HepG2 (cell line): ENCODE measurements around the gene LIMS2. TPM values are rescaled to one million over a fixed set of nuclear protein-coding genes. Genes with fewer than 3 reads are reported as not detected.

Experiments used
- ATAC-seq: fragments of 200-7000 bp; cut with Tn5 transposase; 3 replicates; pipeline ENCODE4 v1.9.1; 2020; ENCODE audit warnings: mild to moderate bottlenecking, moderate library complexity
- BruUV-seq: library from RNA; stranded (reverse); fragments of 400-500 nt; replicated peaks from 2 replicates; lab custom pipeline; 2021; lab: Mats Ljungman, UMichigan
- CTCF ChIA-PET: fragments of 300-600 bp; formaldehyde crosslinking; extraction: SDS; loops from one replicate; lab custom pipeline; 2021; ENCODE audit warnings: low total read pairs, inconsistent platforms, low intra/inter-chr PET ratio; lab: Yijun Ruan, JAX
- POLR2A ChIA-PET: fragments of 350-600 bp; sonication (Branson Sonifier 250); formaldehyde crosslinking; loops from one replicate; lab custom pipeline; 2020; ENCODE audit warnings: antibody characterized with exemption, inconsistent platforms; lab: Yijun Ruan, JAX
- DNase-seq: peaks from one replicate; pipeline ENCODE4 v3.0.0-alpha.2; 2015; ENCODE audit warnings: low spot score
- FAIRE-seq: peaks from 3 replicates; lab custom pipeline; 2011; peaks lifted over from hg19 to GRCh38; lab: Jason Lieb, UNC
- H2AFZ ChIP-seq: one replicate; pipeline ENCODE4 v1.6.1; 2011; ENCODE audit warnings: low read length, inconsistent platforms
- H3K27ac ChIP-seq: fragments of 300-600 bp; 3 replicates; pipeline ENCODE4 v1.8.0; 2011; ENCODE audit warnings: mixed run types, mild to moderate bottlenecking, mixed read lengths, low read length, inconsistent platforms; ENCODE audit not compliant: insufficient read depth; ENCODE audit errors: extremely low read length
- H3K27me3 ChIP-seq, 2 experiments: fragments of 200-600 bp in 1 of 2; 2 replicates in 1 of 2; 3 replicates in 1 of 2; pipeline versions ENCODE4 v1.6.0 to v1.8.0; 2011; ENCODE audit warnings: low read length in 2 of 2, mild to moderate bottlenecking in 2 of 2, moderate library complexity in 2 of 2, inconsistent platforms in 1 of 2; ENCODE audit not compliant: insufficient read depth in 2 of 2, control insufficient read depth in 1 of 2
- H3K36me3 ChIP-seq, 2 experiments: fragments of 200-600 bp in 1 of 2; replicated peaks in 1 of 2; 2 replicates in 1 of 2; 3 replicates in 1 of 2; pipeline versions ENCODE4 v1.5.1 to v1.8.0; 2011; ENCODE audit warnings: low read length in 2 of 2, inconsistent platforms in 1 of 2; ENCODE audit not compliant: insufficient read depth in 2 of 2, control insufficient read depth in 1 of 2
- H3K4me1 ChIP-seq: 2 replicates; pipeline ENCODE4 v1.5.1; 2012; ENCODE audit warnings: low read length, inconsistent platforms; ENCODE audit not compliant: insufficient read depth
- H3K4me2 ChIP-seq: 2 replicates; pipeline ENCODE4 v1.6.0; 2011; ENCODE audit warnings: low read depth, low read length, inconsistent platforms
- H3K4me3 ChIP-seq, 3 experiments: fragments of 200-600 bp in 1 of 3; sonication (generic), shearing (Covaris generic) in 1 of 3; replicated peaks in 1 of 3; 2 replicates each; pipeline ENCODE4 v1.5.1; 2011 to 2016; ENCODE audit warnings: low read length in 3 of 3, inconsistent platforms in 2 of 3, low read depth in 2 of 3, mild to moderate bottlenecking in 2 of 3, control low read depth in 1 of 3, mixed read lengths in 1 of 3; ENCODE audit not compliant: insufficient read depth in 1 of 3
- H3K79me2 ChIP-seq: one replicate; pipeline ENCODE4 v1.6.1; 2011; ENCODE audit warnings: low read length, inconsistent platforms; ENCODE audit not compliant: insufficient read depth
- H3K9ac ChIP-seq: 2 replicates; pipeline ENCODE4 v1.6.0; 2011; ENCODE audit warnings: mild to moderate bottlenecking, low read depth, low read length, inconsistent platforms; ENCODE audit not compliant: insufficient read depth
- H3K9me3 ChIP-seq: 2 replicates; pipeline ENCODE4 v1.5.1; 2012; ENCODE audit warnings: mild to moderate bottlenecking, low read length
- H4K20me1 ChIP-seq: 2 replicates; pipeline ENCODE4 v1.6.0; 2011; ENCODE audit warnings: inconsistent platforms, mild to moderate bottlenecking, low read length, moderate library complexity; ENCODE audit not compliant: insufficient read depth
- MEF2D ChIP-seq: sonication (generic); formaldehyde crosslinking; IDR thresholded peaks from 2 replicates; pipeline ENCODE4 v1.5.1; 2020; ENCODE audit warnings: mild to moderate bottlenecking, missing genetic modification reagents
- SIN3A ChIP-seq: IDR thresholded peaks from 2 replicates; pipeline ENCODE4 v1.6.1; 2011; ENCODE audit warnings: low read depth, mild to moderate bottlenecking, control low read depth, low read length, borderline replicate concordance
- SP140L ChIP-seq: sonication (generic); formaldehyde crosslinking; IDR thresholded peaks from 2 replicates; pipeline ENCODE4 v1.4.0; 2020; ENCODE audit warnings: missing genetic modification reagents, borderline replicate concordance
- TOPORS ChIP-seq: sonication (generic); formaldehyde crosslinking; IDR thresholded peaks from 2 replicates; pipeline ENCODE4 v1.8.0; 2023; ENCODE audit warnings: mild to moderate bottlenecking, missing genetic modification reagents
- ZNF850 ChIP-seq: sonication (generic); formaldehyde crosslinking; conservative IDR thresholded peaks from 2 replicates; pipeline ENCODE4 v1.9.0; 2021; ENCODE audit warnings: mild to moderate bottlenecking, missing genetic modification reagents
- WGBS: methylation state at CpG from one replicate; pipeline ENCODE4 v1.1.6; 2017; ENCODE audit warnings: low lambda C conversion rate; 5-methylcytosine and 5-hydroxymethylcytosine counted together
- in situ Hi-C: cut with HindIII; loops from 2 replicates; pipeline ENCODE4 v1.10.0; 2017; ENCODE audit warnings: low pct_unique_long_range_greater_than_20kb; ENCODE audit not compliant: extremely low pct_ligation_motif_present
- intact Hi-C: fragments of 100-400 bp; cut with micrococcal nuclease; formaldehyde crosslinking; loops from one replicate; pipeline ENCODE4 v1.10.0; 2022; ENCODE audit not compliant: unreplicated experiment
- polyA plus RNA-seq, 8 experiments: library from polyadenylated mRNA; depleted of rRNA in 3 of 8; stranded (reverse) in 7 of 8; unstranded in 1 of 8; fragments of >200 nt; fragmentation: Illumina TruSeq in 4 of 8; extraction: Trizol in 4 of 8; gene quantifications; 2 replicates each; pipeline versions ENCODE4 v1.2.1 to v1.2.3, GENCODE V29; 2011 to 2016; ENCODE audit warnings: low read depth in 4 of 8, missing spikeins in 1 of 8, mixed read lengths in 1 of 8; ENCODE audit not compliant: insufficient read depth in 1 of 8
- total RNA-seq, 5 experiments: library from RNA; depleted of rRNA; stranded (reverse); fragments of >200 nt; fragmentation: Illumina TruSeq; extraction: Trizol; gene quantifications; 2 replicates each; pipeline ENCODE4 v1.2.3, GENCODE V29; 2016; ENCODE audit warnings: low read depth in 1 of 5
- TF ChIP-seq, protein P1 (sequence below): sonication (generic); formaldehyde crosslinking; IDR thresholded peaks from 2 replicates; pipeline ENCODE4 v1.4.0; 2020; ENCODE audit warnings: mild to moderate bottlenecking, missing genetic modification reagents
- TF ChIP-seq, protein P2 (sequence below): sonication (generic); formaldehyde crosslinking; IDR thresholded peaks from 2 replicates; pipeline ENCODE4 v1.5.1; 2020; ENCODE audit warnings: mild to moderate bottlenecking, missing genetic modification reagents, moderate library complexity

The LIMS2 gene
- total and polyA plus RNA-seq, 2 of the 13 experiments (the other 11 are each of a cell fraction or from before 2014, with no cell fraction given): 1.0 to 1.9 TPM

DNA sequence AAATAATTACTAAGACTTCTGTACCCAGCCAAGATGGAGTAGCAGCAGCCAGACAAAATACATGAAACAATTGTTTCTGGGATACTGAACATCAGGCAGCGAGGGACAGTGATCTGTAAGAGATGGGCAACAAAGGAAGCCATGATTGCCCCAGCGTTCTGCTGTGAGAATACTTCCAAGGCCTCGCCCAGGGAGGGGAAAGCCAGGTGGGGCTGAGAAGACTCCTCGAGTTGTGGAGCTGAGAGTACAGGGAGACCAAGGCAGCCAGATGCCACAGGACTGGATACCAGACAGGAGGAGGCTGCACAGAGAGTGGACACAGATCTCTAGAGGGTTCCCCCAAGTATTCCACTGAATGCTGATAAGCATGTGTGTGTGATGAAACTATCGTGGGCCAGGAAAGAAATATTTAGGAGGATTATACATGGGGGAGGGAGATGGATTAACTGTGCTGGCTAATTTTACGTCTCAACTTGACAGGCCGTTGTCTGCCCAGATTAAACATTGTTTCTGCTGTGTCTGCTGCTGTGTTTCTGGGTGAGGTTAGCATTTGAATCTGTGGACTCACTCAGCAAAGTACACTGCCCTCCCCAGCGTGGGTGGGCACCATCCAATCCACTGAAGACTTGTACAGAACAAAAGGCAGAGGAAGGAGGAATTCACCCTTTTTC, 10.2 kb upstream of the LIMS2 start (continued):
- TF ChIP-seq, protein P1, sequence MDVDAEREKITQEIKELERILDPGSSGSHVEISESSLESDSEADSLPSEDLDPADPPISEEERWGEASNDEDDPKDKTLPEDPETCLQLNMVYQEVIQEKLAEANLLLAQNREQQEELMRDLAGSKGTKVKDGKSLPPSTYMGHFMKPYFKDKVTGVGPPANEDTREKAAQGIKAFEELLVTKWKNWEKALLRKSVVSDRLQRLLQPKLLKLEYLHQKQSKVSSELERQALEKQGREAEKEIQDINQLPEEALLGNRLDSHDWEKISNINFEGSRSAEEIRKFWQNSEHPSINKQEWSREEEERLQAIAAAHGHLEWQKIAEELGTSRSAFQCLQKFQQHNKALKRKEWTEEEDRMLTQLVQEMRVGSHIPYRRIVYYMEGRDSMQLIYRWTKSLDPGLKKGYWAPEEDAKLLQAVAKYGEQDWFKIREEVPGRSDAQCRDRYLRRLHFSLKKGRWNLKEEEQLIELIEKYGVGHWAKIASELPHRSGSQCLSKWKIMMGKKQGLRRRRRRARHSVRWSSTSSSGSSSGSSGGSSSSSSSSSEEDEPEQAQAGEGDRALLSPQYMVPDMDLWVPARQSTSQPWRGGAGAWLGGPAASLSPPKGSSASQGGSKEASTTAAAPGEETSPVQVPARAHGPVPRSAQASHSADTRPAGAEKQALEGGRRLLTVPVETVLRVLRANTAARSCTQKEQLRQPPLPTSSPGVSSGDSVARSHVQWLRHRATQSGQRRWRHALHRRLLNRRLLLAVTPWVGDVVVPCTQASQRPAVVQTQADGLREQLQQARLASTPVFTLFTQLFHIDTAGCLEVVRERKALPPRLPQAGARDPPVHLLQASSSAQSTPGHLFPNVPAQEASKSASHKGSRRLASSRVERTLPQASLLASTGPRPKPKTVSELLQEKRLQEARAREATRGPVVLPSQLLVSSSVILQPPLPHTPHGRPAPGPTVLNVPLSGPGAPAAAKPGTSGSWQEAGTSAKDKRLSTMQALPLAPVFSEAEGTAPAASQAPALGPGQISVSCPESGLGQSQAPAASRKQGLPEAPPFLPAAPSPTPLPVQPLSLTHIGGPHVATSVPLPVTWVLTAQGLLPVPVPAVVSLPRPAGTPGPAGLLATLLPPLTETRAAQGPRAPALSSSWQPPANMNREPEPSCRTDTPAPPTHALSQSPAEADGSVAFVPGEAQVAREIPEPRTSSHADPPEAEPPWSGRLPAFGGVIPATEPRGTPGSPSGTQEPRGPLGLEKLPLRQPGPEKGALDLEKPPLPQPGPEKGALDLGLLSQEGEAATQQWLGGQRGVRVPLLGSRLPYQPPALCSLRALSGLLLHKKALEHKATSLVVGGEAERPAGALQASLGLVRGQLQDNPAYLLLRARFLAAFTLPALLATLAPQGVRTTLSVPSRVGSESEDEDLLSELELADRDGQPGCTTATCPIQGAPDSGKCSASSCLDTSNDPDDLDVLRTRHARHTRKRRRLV (CRISPR knock-in tag): no peak
- TF ChIP-seq SIN3A: no peak
- TF ChIP-seq SP140L (CRISPR knock-in tag): no peak
- no peak for TF ChIP-seq ZNF850 (CRISPR knock-in tag)
- no peak for TF ChIP-seq MEF2D (CRISPR knock-in tag)
- TF ChIP-seq, all 625 proteins: peak for 0

DNA sequence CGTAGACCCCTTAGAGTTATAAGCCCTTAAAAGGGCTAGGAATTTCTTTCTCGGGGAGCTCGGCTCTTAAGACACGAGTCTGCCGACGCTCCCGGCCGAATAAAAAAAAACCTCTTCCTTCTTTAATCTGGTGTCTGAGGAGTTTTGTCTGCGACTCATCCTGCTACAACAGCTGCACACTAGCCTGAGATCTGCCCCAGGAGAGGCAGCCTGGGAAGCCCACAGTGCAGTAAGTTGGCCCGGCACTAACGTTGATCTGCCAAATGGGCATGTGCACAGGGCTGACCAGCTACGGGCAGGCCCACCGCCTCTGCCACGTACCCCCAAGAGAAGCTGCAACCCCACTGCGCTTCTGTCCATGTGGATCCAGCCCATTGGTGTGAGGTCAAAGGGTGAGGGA, 8.4 kb upstream of the LIMS2 start:
- H3K36me3 ChIP-seq: no peaks in the 10 kb centered on the region
- H3K9ac ChIP-seq: no peak overlapping the region
- H3K4me3 ChIP-seq: no peak overlapping the region
- no peak for ATAC-seq
- 73% methylated on average over 12 of the region's 15 CpGs for WGBS
- H3K27me3 ChIP-seq: peaks cover 3 to 49% of the 10 kb centered on the region in 2 experiments
- H3K9me3 ChIP-seq: peaks cover 5% of the 10 kb centered on the region
- no peak overlapping the region for H3K4me2 ChIP-seq
- intact Hi-C loops: no loop called here
- ChIA-PET CTCF (no interaction called here), POLR2A (interaction anchor here (0.7 kb wide), 1 partner anchor 9 kb away, joined by 3 read pairs; no protein-coding TSS in a partner anchor)
- H3K27ac ChIP-seq: no peak overlapping the region
- no TSS peak for BruUV-seq
- H3K4me1 ChIP-seq: peaks cover 15% of the 10 kb centered on the region
- H2AFZ ChIP-seq: no peak overlapping the region
- TF ChIP-seq, protein P2, sequence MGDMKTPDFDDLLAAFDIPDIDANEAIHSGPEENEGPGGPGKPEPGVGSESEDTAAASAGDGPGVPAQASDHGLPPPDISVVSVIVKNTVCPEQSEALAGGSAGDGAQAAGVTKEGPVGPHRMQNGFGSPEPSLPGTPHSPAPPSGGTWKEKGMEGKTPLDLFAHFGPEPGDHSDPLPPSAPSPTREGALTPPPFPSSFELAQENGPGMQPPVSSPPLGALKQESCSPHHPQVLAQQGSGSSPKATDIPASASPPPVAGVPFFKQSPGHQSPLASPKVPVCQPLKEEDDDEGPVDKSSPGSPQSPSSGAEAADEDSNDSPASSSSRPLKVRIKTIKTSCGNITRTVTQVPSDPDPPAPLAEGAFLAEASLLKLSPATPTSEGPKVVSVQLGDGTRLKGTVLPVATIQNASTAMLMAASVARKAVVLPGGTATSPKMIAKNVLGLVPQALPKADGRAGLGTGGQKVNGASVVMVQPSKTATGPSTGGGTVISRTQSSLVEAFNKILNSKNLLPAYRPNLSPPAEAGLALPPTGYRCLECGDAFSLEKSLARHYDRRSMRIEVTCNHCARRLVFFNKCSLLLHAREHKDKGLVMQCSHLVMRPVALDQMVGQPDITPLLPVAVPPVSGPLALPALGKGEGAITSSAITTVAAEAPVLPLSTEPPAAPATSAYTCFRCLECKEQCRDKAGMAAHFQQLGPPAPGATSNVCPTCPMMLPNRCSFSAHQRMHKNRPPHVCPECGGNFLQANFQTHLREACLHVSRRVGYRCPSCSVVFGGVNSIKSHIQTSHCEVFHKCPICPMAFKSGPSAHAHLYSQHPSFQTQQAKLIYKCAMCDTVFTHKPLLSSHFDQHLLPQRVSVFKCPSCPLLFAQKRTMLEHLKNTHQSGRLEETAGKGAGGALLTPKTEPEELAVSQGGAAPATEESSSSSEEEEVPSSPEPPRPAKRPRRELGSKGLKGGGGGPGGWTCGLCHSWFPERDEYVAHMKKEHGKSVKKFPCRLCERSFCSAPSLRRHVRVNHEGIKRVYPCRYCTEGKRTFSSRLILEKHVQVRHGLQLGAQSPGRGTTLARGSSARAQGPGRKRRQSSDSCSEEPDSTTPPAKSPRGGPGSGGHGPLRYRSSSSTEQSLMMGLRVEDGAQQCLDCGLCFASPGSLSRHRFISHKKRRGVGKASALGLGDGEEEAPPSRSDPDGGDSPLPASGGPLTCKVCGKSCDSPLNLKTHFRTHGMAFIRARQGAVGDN (CRISPR knock-in tag): 0 out of 2 replicates have a peak, but pooled peaks have one; percentile 23
- no peak for TF ChIP-seq TOPORS (CRISPR knock-in tag)
- TF ChIP-seq, all 625 proteins: peak for 1
- DNase-seq (no peak), FAIRE-seq (no peak)
- Histone ChIP-seq H3K79me2 (no peaks in the 10 kb centered on the region), H4K20me1 (no peaks in the 10 kb centered on the region)
- in situ Hi-C loops: no loop called here
